Measurements from ENCODE around the gene VIM.

VIM gene

DNA sequence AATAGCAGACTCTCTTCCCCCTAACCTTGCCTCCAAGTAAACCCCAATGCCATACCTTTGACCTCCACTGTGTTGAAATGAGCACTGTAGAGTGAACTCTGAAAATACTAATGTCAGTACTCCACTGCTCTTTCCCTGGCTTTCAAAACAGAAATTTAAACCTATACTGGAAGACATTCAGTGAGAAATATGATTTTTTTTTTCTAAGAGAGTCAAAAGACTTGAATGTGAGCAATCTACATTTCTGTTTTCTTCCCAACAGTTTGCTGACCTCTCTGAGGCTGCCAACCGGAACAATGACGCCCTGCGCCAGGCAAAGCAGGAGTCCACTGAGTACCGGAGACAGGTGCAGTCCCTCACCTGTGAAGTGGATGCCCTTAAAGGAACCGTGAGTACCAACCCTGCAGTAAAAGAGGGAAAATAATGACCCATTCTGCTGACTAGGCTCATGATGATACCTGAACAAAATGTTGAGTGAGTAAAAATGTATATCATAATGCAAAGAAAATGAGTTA, 6.4 kb downstream of the VIM start:
- no peak for TF ChIP-seq POLR2AphosphoS5 (IDR thresholded peaks at IDR 0.05; ENCODE audit: low read depth, low read length)
- TF ChIP-seq FOXP2 (optimal IDR thresholded peaks at IDR 0.05; ENCODE audit: borderline replicate concordance, extremely low read depth, extremely low read length, insufficient read depth) = no peak
- TF ChIP-seq SIN3A (IDR thresholded peaks at IDR 0.05; ENCODE audit: borderline replicate concordance, insufficient read depth, low read length) = no peak
- TF ChIP-seq TAF1 (IDR thresholded peaks at IDR 0.05; ENCODE audit: borderline replicate concordance, insufficient read depth, low read length) = no peak
- TF ChIP-seq REST (IDR thresholded peaks at IDR 0.05; ENCODE audit: insufficient read depth in 1 of 2, low read depth in 2 of 2, low read length in 2 of 2) = no peak

DNA sequence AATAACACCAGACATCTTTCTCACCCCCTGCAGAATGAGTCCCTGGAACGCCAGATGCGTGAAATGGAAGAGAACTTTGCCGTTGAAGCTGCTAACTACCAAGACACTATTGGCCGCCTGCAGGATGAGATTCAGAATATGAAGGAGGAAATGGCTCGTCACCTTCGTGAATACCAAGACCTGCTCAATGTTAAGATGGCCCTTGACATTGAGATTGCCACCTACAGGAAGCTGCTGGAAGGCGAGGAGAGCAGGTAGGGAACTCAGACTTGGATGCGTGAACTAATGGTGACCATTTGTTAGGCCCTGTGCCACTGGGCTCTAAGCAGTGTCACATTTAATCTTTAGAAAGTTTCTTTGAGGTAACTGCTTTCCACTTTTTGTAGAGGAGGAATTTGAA, 7.1 kb downstream of the VIM start:
- no peak for TF ChIP-seq TAF1 (IDR thresholded peaks at IDR 0.05; ENCODE audit: borderline replicate concordance, insufficient read depth, low read length)
- no peak for TF ChIP-seq REST (IDR thresholded peaks at IDR 0.05; ENCODE audit: insufficient read depth in 1 of 2, low read depth in 2 of 2, low read length in 2 of 2)
- TF ChIP-seq SIN3A (IDR thresholded peaks at IDR 0.05; ENCODE audit: borderline replicate concordance, insufficient read depth, low read length) = no peak
- no peak for TF ChIP-seq FOXP2 (optimal IDR thresholded peaks at IDR 0.05; ENCODE audit: borderline replicate concordance, extremely low read depth, extremely low read length, insufficient read depth)
- no peak for TF ChIP-seq POLR2AphosphoS5 (IDR thresholded peaks at IDR 0.05; ENCODE audit: low read depth, low read length)

DNA sequence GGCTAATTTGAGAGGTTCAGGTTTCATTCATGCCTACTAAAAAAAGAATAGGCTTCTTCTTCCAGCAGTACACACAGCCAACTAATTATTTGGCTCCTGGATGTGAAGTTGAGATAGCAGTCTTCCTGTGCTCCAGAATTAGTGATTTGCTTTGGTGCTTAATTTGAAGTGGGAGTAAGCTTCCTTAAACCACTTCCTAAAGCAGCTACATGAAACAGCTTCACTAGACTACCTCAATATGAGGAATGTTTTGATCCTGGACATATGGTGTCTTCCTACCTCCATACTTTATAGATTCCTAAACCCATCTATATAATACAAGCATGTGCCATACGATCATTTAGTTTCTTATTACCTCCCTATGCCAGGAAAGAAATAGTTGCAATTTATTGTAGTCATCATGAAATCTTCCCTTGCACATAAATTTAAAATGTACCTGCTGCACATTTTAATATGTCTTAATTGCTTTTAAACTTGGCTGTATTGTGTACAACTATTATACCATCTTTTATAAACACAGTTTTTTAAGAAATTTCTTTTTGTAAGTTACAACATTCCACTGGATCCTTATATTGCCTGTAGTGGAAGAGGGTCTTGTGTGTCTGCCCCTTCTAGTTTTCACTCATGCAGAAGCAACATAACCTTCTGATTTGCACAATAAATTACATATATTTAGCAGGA, 8.6 kb downstream of the VIM start:
- TF ChIP-seq REST (IDR thresholded peaks at IDR 0.05; ENCODE audit: insufficient read depth in 1 of 2, low read depth in 2 of 2, low read length in 2 of 2) (no peak), SIN3A (IDR thresholded peaks at IDR 0.05; ENCODE audit: borderline replicate concordance, insufficient read depth, low read length) (no peak), TAF1 (IDR thresholded peaks at IDR 0.05; ENCODE audit: borderline replicate concordance, insufficient read depth, low read length) (no peak)

DNA sequence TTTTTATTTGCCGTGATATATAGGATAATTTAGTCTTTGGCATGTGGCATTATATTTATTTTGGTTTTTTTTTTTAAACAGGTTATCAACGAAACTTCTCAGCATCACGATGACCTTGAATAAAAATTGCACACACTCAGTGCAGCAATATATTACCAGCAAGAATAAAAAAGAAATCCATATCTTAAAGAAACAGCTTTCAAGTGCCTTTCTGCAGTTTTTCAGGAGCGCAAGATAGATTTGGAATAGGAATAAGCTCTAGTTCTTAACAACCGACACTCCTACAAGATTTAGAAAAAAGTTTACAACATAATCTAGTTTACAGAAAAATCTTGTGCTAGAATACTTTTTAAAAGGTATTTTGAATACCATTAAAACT, 9.1 kb downstream of the VIM start:
- no peak for TF ChIP-seq TAF1 (IDR thresholded peaks at IDR 0.05; ENCODE audit: borderline replicate concordance, insufficient read depth, low read length)
- no peak for TF ChIP-seq REST (IDR thresholded peaks at IDR 0.05; ENCODE audit: insufficient read depth in 1 of 2, low read depth in 2 of 2, low read length in 2 of 2)

DNA sequence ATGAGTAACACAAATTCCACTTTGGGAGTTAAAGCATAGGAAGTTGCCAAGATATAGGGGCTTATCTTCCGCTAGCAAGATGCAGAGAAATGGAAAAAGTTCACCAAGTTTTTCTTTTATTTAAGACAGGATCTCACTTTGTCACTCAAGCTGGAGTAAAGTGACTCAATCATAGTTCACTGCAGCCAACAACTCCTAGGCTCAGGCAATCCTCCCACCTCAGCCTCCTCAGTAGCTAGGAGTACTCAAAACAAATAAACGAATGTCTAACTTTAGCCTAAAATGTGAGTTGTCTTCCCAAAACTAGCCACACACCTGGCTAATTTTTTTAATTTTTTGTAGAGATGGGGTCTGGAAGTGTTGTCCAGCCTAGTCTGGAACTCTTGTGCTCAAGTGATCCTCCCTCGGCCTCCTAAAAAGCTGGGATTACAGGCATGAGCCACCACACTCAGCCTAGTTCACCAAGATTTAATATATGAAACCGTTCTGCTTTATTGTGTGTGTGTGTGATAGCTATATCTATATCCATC, 9.9 kb downstream of the VIM start:
- TF ChIP-seq REST (IDR thresholded peaks at IDR 0.05; ENCODE audit: insufficient read depth in 1 of 2, low read depth in 2 of 2, low read length in 2 of 2) (no peak), TAF1 (IDR thresholded peaks at IDR 0.05; ENCODE audit: borderline replicate concordance, insufficient read depth, low read length) (no peak), POLR2AphosphoS5 (IDR thresholded peaks at IDR 0.05; ENCODE audit: low read depth, low read length) (no peak; the same call in 1 of the 2 replicates), FOXP2 (optimal IDR thresholded peaks at IDR 0.05; ENCODE audit: borderline replicate concordance, extremely low read depth, extremely low read length, insufficient read depth) (no peak), SIN3A (IDR thresholded peaks at IDR 0.05; ENCODE audit: borderline replicate concordance, insufficient read depth, low read length) (no peak)

Data from PFSK-1 (cell line).